Measurements from ENCODE around the gene DOCK6.
A peak's percentile ranks its signal among the peaks of the same experiment; 100 is the strongest.

The DOCK6 gene, protein sequence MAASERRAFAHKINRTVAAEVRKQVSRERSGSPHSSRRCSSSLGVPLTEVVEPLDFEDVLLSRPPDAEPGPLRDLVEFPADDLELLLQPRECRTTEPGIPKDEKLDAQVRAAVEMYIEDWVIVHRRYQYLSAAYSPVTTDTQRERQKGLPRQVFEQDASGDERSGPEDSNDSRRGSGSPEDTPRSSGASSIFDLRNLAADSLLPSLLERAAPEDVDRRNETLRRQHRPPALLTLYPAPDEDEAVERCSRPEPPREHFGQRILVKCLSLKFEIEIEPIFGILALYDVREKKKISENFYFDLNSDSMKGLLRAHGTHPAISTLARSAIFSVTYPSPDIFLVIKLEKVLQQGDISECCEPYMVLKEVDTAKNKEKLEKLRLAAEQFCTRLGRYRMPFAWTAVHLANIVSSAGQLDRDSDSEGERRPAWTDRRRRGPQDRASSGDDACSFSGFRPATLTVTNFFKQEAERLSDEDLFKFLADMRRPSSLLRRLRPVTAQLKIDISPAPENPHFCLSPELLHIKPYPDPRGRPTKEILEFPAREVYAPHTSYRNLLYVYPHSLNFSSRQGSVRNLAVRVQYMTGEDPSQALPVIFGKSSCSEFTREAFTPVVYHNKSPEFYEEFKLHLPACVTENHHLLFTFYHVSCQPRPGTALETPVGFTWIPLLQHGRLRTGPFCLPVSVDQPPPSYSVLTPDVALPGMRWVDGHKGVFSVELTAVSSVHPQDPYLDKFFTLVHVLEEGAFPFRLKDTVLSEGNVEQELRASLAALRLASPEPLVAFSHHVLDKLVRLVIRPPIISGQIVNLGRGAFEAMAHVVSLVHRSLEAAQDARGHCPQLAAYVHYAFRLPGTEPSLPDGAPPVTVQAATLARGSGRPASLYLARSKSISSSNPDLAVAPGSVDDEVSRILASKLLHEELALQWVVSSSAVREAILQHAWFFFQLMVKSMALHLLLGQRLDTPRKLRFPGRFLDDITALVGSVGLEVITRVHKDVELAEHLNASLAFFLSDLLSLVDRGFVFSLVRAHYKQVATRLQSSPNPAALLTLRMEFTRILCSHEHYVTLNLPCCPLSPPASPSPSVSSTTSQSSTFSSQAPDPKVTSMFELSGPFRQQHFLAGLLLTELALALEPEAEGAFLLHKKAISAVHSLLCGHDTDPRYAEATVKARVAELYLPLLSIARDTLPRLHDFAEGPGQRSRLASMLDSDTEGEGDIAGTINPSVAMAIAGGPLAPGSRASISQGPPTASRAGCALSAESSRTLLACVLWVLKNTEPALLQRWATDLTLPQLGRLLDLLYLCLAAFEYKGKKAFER (N-terminal part only)

DNA sequence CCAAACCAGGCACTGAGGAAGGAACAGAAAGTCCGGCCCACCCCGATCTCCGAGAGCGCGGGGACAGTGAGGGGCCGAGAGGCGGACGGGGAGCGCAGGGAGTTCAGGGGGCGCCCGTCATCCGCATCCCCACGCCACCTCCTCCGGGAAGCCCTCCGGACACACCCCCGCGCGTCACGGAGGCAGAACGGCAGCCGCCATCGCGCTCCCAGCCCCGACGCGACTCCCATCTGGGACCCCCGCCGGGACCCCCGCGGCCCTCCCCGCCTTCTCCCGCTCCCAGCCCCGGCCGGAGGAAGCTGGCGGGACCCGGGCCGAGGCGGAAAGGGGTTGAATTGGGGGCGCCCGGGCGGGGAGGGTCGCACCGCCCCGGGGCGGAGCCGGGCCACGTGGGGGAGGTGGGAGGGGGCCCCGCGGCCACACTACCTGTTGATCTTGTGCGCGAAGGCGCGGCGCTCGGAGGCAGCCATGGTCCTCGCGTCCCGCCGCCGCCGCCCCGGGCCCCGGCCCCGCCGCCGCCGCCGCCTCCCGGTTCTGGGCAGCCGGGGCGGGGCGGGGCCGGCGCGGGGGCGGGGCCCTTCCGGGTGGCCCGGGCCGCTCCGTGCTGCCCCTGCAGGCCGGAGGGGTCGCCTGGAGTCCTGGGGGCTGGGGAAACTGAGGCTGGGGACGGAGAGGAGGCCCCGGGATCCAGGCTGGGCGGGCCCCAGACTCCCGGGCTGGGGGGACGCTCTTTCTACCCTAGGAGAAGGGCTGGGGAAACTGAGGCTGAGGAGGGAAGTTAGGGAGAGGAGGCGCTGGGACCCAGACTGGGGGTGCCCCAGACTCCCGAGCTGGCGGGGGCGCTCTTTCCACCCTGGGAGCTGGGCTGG lies at the start of gene DOCK6:
Gene DOCK6, minus strand, starts transcription at position 554 of the 869 bp plus-strand sequence. Its CDS starts 84 bp downstream, at position 470.
- FAIRE-seq (no peak), DNase-seq (ENCODE audit: extremely low spot score, insufficient read length, low read depth) (no peak)

DNA sequence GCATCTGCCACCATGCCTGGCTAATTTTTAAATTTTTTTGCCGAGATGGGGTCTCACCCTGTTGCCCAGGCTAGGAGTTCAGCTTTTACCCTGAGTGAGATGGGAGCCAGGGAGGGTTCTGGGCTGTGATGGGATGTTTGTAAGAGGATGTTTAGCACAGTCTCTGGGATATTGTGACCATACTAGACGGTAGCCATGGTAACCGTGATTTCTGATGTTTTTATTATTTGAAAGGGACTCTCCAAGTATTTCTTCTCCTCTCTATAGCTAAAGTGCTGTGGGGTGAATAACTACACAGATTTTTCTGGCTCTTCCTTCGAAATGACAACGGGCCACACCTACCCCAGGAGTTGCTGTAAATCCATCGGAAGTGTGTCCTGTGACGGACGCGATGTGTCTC lies 44.0 kb upstream of the DOCK6 start:
- DNase-seq (ENCODE audit: extremely low spot score, insufficient read length, low read depth): no peak
- FAIRE-seq: no peak

DNA sequence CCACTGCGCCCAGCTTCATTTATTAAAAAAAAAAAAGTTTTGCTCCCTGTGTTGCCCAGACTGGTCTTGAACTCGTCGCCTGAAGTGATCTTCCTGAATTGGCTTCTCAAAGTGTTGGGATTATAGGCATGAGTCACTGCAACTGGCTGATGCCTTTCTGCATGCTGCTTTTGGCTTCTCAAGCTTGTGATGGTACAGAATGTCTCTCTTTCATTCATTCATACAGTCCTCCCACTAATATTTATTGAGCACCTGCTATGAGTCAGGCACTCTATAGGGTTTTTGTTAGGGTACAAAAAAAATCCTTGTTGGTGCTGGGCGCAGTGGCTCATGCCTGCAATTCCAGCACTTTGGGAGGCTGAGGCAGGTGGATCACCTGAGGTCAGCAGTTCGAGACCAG lies 42.6 kb upstream of the DOCK6 start:
- FAIRE-seq (no peak), DNase-seq (ENCODE audit: extremely low spot score, insufficient read length, low read depth) (no peak)

DNA sequence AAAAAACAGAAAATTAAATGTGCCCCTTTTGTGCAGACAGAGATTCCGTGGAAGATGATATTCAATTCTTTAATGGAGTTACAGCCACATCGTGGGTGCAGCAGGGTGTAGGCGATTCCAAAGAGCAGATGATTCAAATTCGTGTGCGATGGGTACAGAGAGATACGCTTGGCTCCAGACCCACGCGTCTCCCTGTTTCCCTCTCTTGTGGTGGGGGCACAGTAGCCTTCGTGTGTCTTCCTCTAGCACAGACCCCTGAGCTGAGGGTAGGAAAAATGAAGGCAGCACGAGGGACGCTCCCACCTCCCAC lies 38.4 kb upstream of the DOCK6 start:
- FAIRE-seq: no peak
- DNase-seq (ENCODE audit: extremely low spot score, insufficient read length, low read depth): no peak

DNA sequence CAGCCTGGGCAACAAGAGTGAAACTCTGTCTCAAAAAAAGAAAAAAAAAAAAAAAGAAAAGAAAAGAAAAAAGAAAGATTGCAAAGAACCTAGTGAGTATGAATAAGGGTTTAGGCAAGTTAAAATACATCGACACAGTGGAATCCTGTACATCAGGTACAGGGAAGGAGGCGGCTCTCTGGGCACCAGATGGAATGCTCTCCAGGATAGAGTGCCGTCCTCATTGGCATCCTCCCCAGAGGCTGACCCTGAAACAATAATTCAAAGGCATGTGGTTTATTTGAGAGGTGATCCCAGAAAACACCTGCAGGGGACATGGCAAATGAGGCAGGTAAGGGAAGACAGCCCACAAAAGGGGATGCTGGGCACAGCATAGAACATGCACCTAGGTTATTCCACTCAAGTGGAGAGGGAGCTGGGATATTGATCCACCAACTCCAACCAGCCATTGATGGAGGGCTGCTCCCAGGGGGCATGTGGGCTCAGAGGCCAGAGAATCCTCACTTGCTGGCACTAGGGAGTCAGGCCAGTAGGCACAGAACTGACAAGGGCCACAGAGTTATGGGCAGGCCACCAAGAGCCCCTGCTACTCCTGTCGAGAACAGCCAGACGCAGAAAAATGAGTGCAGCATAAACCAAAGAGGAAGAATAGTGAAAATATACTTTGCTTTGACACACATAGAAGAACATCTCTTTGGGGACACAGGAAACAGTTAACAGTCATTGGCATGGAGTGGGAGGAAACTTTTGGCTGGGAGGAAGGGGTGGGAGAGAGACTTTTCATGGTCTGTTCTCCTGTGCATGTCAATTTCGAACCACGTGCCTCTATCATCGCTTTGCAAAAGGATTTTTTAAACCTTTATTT lies 37.9 kb upstream of the DOCK6 start:
- FAIRE-seq: no peak

DNA sequence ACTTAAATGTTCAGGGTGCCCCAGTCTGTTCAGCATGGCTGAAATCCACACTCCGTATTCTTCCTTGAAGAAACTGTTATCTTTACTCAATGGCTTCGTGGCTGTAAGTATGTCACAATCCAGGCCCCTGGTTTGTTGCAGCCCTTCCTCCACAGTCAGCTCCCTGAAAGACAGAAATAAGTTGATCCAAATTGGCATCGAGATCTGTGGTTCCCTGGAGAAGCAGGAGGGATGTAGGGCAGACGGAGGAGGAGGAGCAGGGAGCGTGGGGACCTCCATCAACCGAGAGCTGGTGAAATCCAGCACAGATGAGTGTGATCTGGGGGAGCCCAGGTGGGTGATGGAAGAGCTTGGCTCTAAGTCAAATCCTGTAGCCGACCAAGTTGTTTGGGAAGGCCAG lies 33.9 kb upstream of the DOCK6 start:
- DNase-seq (ENCODE audit: extremely low spot score, insufficient read length, low read depth) (no peak), FAIRE-seq (no peak)

More for the DNA sequence above, 37.9 kb upstream of the DOCK6 start:
- DNase-seq (ENCODE audit: extremely low spot score, insufficient read length, low read depth): no peak

DNA sequence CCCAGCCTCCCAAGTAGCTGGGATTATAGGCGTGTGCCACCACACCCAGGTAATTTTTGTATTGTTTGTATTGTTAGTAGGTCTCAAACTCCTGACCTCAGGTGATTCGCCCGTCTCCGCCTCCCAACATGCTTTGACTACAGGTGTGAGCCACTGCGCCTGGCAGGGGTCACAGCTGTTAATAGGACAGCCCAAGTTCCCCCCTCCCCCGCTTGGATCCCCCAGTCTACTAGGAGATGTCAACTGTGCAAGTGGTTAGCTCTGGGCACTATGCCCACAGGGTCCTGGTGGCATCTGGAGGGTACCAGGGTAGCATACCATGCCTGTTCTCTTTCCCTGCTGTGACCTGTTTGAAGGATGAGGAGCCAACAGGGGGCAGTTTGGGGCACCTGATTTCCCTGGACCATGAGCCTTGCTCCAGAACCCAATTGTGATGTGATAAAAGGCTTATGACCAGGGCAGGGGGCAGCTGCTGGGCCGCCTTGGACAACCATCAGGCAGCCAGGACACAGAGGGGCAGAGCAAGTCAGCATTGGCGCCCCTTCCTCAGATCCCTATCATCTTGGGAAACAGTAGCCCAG lies 33.4 kb upstream of the DOCK6 start, which contains the start of gene TSPAN16:
Gene TSPAN16, plus strand, starts transcription at position 496 of the 581 bp plus-strand sequence. CDS start 138 bp downstream, outside the sequence.
- no peak for FAIRE-seq
- DNase-seq (ENCODE audit: extremely low spot score, insufficient read length, low read depth): no peak

DNA sequence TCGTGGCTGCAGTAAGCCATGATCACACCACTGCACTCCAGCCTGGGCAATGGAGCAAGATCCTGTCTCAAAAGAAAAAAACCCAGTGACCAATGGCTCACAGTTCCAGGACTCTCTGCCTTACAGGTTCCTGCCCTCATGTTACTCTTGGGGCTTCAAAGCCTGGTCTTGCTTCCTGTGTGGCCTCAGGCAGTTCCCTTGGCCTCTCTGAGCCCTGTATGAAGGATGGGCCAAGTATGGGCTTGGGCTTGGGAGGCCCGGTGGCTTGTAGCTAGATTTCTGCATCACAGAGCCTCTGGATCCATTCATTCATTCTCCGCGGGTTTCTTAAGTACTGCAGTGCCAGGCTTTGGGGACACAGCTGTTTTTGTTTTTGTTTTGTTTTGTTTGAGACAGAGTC lies 32.9 kb upstream of the DOCK6 start:
- no peak for DNase-seq (ENCODE audit: extremely low spot score, insufficient read length, low read depth)
- FAIRE-seq: no peak

DNA sequence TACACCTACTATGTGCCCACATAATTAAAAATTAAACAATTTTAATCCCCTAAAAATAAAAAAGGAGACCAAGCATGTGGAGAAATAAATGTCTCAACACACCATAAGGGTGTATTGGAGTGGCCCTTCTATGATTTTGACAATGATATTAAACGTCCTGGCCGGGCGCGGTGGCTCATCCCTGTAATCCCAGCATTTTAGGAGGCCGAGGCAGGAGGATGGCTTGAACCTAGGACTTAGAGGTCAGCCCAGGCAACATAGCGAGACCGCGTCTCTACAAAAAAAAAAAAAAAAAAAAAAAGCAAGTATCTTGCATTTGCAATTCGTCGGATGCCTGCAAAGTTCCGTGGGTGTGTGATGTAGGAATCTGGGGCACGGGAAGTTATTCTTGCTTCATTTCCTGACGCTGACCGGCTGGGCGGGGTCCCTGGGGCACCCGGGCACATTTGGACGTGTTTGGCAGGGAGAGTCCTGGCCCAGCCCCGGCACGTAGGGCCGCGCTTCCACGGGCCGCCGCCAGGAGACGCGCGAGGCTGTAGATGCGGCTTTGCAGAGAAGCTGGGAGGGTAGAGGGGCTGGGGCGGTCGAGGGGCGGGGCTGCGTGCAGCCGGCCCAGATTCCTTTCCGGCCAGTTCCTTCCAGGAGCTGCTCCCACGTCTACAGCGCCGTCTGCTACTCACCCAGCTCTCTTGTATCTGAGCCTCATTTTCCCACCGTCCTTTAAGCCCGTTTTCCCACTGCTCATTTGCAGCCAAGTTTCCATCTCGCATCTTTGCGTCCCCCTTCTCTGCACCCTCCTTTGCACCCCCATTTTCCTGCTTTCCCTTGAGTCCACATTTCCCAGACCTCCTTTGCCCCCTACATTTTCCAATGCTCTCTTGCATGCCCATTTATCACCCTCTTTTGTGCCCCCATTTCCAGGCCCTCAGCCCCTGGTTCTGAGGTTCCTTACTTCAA lies 31.4 kb upstream of the DOCK6 start:
- FAIRE-seq: peak; percentile 65
- peak; percentile 67 for DNase-seq (ENCODE audit: extremely low spot score, insufficient read length, low read depth)

DNA sequence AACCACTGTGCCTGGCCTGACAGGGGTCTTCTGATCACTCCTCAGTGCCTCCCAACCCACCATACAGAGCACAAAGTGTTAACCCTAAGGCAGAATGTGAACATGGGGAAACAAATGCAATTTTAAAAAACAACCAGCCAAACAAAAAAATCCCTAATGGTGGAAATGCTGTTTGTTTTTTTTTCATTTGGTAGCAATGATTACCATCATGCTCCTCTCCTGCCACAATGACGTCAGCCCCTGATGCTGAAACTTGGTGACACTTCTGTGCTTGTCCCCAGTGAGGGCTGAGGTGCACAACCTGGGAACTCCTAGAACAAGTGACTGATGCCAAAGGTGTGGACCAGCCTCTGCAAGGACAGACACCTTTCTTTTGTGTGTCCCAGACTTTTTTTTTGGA lies 29.7 kb upstream of the DOCK6 start:
- no peak for FAIRE-seq
- no peak for DNase-seq (ENCODE audit: extremely low spot score, insufficient read length, low read depth)

DNA sequence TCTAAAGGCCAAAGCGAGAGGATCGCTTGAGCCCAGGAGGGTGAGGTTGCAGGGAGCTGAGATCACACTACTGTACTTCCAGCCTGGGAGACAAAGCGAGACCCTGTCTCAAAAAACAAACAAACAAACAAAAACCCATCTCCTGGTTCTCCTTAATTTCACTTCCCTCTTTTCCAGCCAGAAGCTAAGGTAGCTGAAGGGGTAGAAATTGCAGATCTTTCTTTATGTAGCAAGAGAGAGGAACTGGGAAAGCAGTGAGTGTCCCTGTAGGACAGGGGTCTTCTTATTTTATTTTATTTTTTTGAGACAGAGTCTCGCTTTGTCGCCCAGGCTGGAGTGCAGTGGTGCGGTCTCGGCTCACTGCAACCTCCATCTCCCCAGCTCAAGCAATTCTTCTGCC lies 29.1 kb upstream of the DOCK6 start:
- DNase-seq (ENCODE audit: extremely low spot score, insufficient read length, low read depth) (no peak), FAIRE-seq (no peak)

DNA sequence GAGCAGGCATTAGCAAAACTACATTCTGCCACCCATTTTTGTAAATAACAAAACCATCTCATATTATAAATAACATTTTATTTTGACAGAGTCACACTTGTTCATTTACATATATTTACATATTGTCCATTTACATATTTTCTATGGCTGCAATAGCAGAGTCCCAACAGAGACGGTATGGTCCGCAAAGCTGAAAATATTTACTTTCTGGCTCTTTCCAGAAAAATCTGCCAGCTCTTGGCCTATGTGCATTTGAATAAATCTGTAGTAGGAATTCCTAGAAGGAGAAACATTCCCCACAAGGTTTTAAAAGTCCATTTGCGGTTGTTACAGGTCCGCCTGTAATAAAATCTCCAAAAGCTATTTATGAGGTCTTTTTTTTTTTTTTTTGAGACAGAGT lies 27.9 kb upstream of the DOCK6 start:
- no peak for DNase-seq (ENCODE audit: extremely low spot score, insufficient read length, low read depth)
- FAIRE-seq: no peak

DNA sequence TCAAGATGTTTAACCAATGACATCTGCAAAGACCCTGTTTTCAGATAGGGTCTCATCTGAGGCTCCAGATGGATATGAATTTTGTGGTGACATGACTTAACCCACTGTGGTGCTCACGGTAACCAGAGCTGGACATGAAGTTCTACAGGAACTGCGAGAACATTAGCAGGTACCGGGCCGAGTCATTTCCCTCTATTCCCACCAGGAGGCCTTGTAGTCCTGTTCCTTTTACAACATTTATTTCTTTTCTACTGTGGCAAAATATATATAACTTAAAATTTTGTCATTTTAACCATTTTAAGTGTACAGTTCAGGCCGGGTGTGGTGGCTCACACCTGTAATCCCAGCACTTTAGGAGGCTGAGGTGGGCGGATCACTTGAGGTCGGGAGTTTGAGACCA lies 26.0 kb upstream of the DOCK6 start:
- DNase-seq (ENCODE audit: extremely low spot score, insufficient read length, low read depth) (no peak), FAIRE-seq (no peak)

DNA sequence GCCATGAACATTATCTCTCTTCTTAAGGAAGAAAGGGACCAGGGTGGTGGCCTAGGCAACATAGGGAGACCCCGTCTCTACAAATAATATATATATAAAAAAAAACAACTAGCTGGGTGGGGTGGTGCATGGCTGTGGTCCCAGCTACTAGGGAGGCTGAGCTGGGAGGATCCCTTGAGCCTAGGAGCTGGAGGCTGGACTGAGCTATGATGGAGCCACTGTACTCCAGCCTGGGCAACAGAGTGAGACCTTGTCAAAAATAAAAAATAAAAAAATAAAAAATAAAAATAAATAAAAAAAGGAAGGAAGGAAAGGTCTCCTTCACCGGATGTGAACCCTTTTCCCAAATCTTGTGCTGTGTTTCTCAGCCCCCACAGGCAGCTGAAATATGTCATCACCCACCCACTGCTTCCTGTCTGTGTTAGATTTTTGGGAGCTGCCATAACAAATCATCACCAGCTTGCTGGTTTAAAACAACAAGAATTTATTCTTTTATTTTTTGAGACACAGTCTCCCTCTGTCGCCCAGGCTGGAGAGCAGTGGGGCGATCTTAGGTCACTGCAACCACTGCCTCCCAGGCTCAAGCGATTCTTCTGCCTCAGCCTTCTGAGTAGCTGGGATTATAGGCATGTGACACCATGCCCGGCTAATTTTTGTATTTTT lies 24.1 kb upstream of the DOCK6 start:
- FAIRE-seq: no peak
- no peak for DNase-seq (ENCODE audit: extremely low spot score, insufficient read length, low read depth)

DNA sequence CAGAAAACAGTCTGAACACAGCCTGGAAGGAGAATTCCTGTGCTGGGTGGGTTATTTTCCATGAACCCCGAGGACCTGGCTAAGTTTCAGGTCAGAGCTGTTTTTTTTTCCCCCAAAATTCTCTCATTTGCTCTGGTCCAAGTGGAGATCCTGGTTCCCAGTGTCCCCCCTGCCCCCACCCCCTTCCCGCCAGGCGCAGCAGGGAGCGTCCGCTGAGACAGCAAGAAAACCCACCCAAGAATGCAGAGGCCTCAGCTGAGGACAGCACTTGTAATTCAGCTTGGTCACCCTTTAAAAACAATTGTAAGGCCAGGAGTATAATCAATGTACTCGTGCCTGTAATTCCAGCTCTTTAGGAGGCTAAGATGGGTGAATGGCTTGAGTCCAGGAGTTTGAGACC lies 22.2 kb upstream of the DOCK6 start:
- no peak for FAIRE-seq
- DNase-seq (ENCODE audit: extremely low spot score, insufficient read length, low read depth): no peak

DNA sequence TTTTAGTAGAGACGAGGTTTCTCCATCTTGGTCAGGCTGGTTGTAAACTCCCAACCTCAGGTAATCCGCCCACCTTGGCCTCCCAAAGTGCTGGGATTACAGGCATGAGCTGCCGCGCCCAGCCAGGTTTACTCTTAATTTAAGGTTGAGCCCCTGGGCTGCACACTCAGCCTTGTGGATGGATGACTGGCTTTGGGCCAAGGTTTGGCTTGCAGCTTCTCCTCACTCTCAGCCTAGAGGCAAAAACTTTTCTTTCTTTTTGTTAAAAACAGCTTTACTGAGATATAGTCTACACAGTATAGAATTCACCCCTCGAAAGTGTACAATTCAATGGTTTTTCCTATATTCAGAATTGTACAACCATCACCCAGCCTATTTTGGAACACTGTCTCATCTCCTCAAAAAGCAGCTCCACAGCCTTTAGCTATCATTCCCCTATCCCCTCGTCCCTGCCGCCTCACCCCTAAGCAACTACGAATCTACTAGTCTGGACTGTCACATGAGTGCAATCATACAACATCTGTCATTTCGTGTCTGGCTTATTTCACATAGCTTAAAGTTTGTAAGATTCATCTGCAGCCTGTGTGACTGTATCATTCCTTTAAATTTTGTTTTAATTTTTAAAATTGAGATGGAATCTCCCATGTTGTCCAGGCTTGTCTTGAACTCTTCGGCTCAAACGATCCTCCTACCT lies 19.2 kb upstream of the DOCK6 start:
- DNase-seq (ENCODE audit: extremely low spot score, insufficient read length, low read depth) (no peak), FAIRE-seq (no peak)

All from GM18507 (cell line).